ENCODE data around the gene PAPPA2.

The PAPPA2 gene

GRCh38 chr1:176638713-176639526 is 175.9 kb downstream of the PAPPA2 start:
- H3K9me3 ChIP-seq (ENCODE audit: control insufficient read depth, insufficient read depth, low read depth, low read length) = no peaks in the 10 kb centered on the region
- no peaks in the 10 kb centered on the region for H3K36me3 ChIP-seq (ENCODE audit: control insufficient read depth, insufficient read depth, low read length)
- no peak overlapping the region for H3K27ac ChIP-seq (ENCODE audit: low read depth, low read length)
- H3K4me3 ChIP-seq (ENCODE audit: low read depth, low read length) = no peak overlapping the region
- no peak overlapping the region for H3K9ac ChIP-seq (ENCODE audit: low read length)
- H3K4me1 ChIP-seq (ENCODE audit: control insufficient read depth, insufficient read depth, low read length) = no peaks in the 10 kb centered on the region; the same call in 1 of the 2 replicates
- no peaks in the 10 kb centered on the region for H3K27me3 ChIP-seq (ENCODE audit: control insufficient read depth, insufficient read depth, low read length)

GRCh38 chr1:176643536-176643935 is 180.6 kb downstream of the PAPPA2 start:
- H3K27ac ChIP-seq (ENCODE audit: low read depth, low read length) = no peak overlapping the region
- H3K9me3 ChIP-seq (ENCODE audit: control insufficient read depth, insufficient read depth, low read depth, low read length) = no peaks in the 10 kb centered on the region
- H3K27me3 ChIP-seq (ENCODE audit: control insufficient read depth, insufficient read depth, low read length) = no peaks in the 10 kb centered on the region
- H3K9ac ChIP-seq (ENCODE audit: low read length) = no peak overlapping the region
- H3K36me3 ChIP-seq (ENCODE audit: control insufficient read depth, insufficient read depth, low read length) = no peaks in the 10 kb centered on the region
- H3K4me3 ChIP-seq (ENCODE audit: low read depth, low read length) = no peak overlapping the region
- H3K4me1 ChIP-seq (ENCODE audit: control insufficient read depth, insufficient read depth, low read length) = no peaks in the 10 kb centered on the region; the same call in 1 of the 2 replicates

GRCh38 chr1:176648556-176648955 is 185.6 kb downstream of the PAPPA2 start:
- Histone ChIP-seq H3K9ac (ENCODE audit: low read length) (no peak overlapping the region), H3K27me3 (ENCODE audit: control insufficient read depth, insufficient read depth, low read length) (no peaks in the 10 kb centered on the region), H3K4me1 (ENCODE audit: control insufficient read depth, insufficient read depth, low read length) (no peaks in the 10 kb centered on the region), H3K36me3 (ENCODE audit: control insufficient read depth, insufficient read depth, low read length) (no peaks in the 10 kb centered on the region), H3K27ac (ENCODE audit: low read depth, low read length) (no peak overlapping the region), H3K4me3 (ENCODE audit: low read depth, low read length) (no peak overlapping the region), H3K9me3 (ENCODE audit: control insufficient read depth, insufficient read depth, low read depth, low read length) (no peaks in the 10 kb centered on the region)

- Histone ChIP-seq H3K36me3 (ENCODE audit: control insufficient read depth, insufficient read depth, low read length) (no peaks in the 10 kb centered on the region), H3K4me1 (ENCODE audit: control insufficient read depth, insufficient read depth, low read length) (peaks cover 2% of the 10 kb centered on the region; the same call in 1 of the 2 replicates), H3K27me3 (ENCODE audit: control insufficient read depth, insufficient read depth, low read length) (no peaks in the 10 kb centered on the region), H3K9me3 (ENCODE audit: control insufficient read depth, insufficient read depth, low read depth, low read length) (no peaks in the 10 kb centered on the region), H3K9ac (ENCODE audit: low read length) (no peak overlapping the region), H3K4me3 (ENCODE audit: low read depth, low read length) (no peak overlapping the region), H3K27ac (ENCODE audit: low read depth, low read length) (no peak overlapping the region)
Observed at GRCh38 chr1:176656257-176656995, 193.5 kb downstream of the PAPPA2 start.

- Histone ChIP-seq H3K9me3 (ENCODE audit: control insufficient read depth, insufficient read depth, low read depth, low read length) (no peaks in the 10 kb centered on the region), H3K9ac (ENCODE audit: low read length) (no peak overlapping the region), H3K4me3 (ENCODE audit: low read depth, low read length) (no peak overlapping the region), H3K27me3 (ENCODE audit: control insufficient read depth, insufficient read depth, low read length) (no peaks in the 10 kb centered on the region), H3K27ac (ENCODE audit: low read depth, low read length) (no peak overlapping the region), H3K36me3 (ENCODE audit: control insufficient read depth, insufficient read depth, low read length) (no peaks in the 10 kb centered on the region), H3K4me1 (ENCODE audit: control insufficient read depth, insufficient read depth, low read length) (no peaks in the 10 kb centered on the region)
Observed at GRCh38 chr1:176669782-176670181, 206.8 kb downstream of the PAPPA2 start.

GRCh38 chr1:176670853-176671252 is 207.9 kb downstream of the PAPPA2 start:
- no peaks in the 10 kb centered on the region for H3K4me1 ChIP-seq (ENCODE audit: control insufficient read depth, insufficient read depth, low read length)
- H3K4me3 ChIP-seq (ENCODE audit: low read depth, low read length) = no peak overlapping the region
- no peaks in the 10 kb centered on the region for H3K9me3 ChIP-seq (ENCODE audit: control insufficient read depth, insufficient read depth, low read depth, low read length)
- no peaks in the 10 kb centered on the region for H3K27me3 ChIP-seq (ENCODE audit: control insufficient read depth, insufficient read depth, low read length)
- H3K36me3 ChIP-seq (ENCODE audit: control insufficient read depth, insufficient read depth, low read length) = no peaks in the 10 kb centered on the region
- no peak overlapping the region for H3K27ac ChIP-seq (ENCODE audit: low read depth, low read length)
- H3K9ac ChIP-seq (ENCODE audit: low read length) = no peak overlapping the region

- Histone ChIP-seq H3K9me3 (ENCODE audit: control insufficient read depth, insufficient read depth, low read depth, low read length) (no peaks in the 10 kb centered on the region), H3K27ac (ENCODE audit: low read depth, low read length) (no peak overlapping the region), H3K27me3 (ENCODE audit: control insufficient read depth, insufficient read depth, low read length) (no peaks in the 10 kb centered on the region), H3K4me3 (ENCODE audit: low read depth, low read length) (no peak overlapping the region), H3K4me1 (ENCODE audit: control insufficient read depth, insufficient read depth, low read length) (no peaks in the 10 kb centered on the region), H3K36me3 (ENCODE audit: control insufficient read depth, insufficient read depth, low read length) (no peaks in the 10 kb centered on the region), H3K9ac (ENCODE audit: low read length) (no peak overlapping the region)
Observed at GRCh38 chr1:176682830-176683535, 220.0 kb downstream of the PAPPA2 start.

GRCh38 chr1:176691251-176692228 is 228.6 kb downstream of the PAPPA2 start:
- no peaks in the 10 kb centered on the region for H3K36me3 ChIP-seq (ENCODE audit: control insufficient read depth, insufficient read depth, low read length)
- H3K27me3 ChIP-seq (ENCODE audit: control insufficient read depth, insufficient read depth, low read length) = no peaks in the 10 kb centered on the region
- H3K9ac ChIP-seq (ENCODE audit: low read length) = no peak overlapping the region
- no peak overlapping the region for H3K4me3 ChIP-seq (ENCODE audit: low read depth, low read length)
- H3K9me3 ChIP-seq (ENCODE audit: control insufficient read depth, insufficient read depth, low read depth, low read length) = no peaks in the 10 kb centered on the region
- peaks cover 14% of the 10 kb centered on the region; the same call in 1 of the 2 replicates for H3K4me1 ChIP-seq (ENCODE audit: control insufficient read depth, insufficient read depth, low read length)
- no peak overlapping the region for H3K27ac ChIP-seq (ENCODE audit: low read depth, low read length)

GRCh38 chr1:176692431-176692830 is 229.5 kb downstream of the PAPPA2 start:
- Histone ChIP-seq H3K9me3 (ENCODE audit: control insufficient read depth, insufficient read depth, low read depth, low read length) (no peaks in the 10 kb centered on the region), H3K9ac (ENCODE audit: low read length) (no peak overlapping the region), H3K27me3 (ENCODE audit: control insufficient read depth, insufficient read depth, low read length) (no peaks in the 10 kb centered on the region), H3K27ac (ENCODE audit: low read depth, low read length) (no peak overlapping the region), H3K36me3 (ENCODE audit: control insufficient read depth, insufficient read depth, low read length) (no peaks in the 10 kb centered on the region), H3K4me1 (ENCODE audit: control insufficient read depth, insufficient read depth, low read length) (peaks cover 14% of the 10 kb centered on the region; the same call in 1 of the 2 replicates), H3K4me3 (ENCODE audit: low read depth, low read length) (no peak overlapping the region)

- Histone ChIP-seq H3K36me3 (ENCODE audit: control insufficient read depth, insufficient read depth, low read length) (no peaks in the 10 kb centered on the region), H3K9ac (ENCODE audit: low read length) (no peak overlapping the region), H3K27ac (ENCODE audit: low read depth, low read length) (no peak overlapping the region), H3K4me3 (ENCODE audit: low read depth, low read length) (no peak overlapping the region), H3K4me1 (ENCODE audit: control insufficient read depth, insufficient read depth, low read length) (peaks cover 14% of the 10 kb centered on the region; the same call in 1 of the 2 replicates), H3K9me3 (ENCODE audit: control insufficient read depth, insufficient read depth, low read depth, low read length) (no peaks in the 10 kb centered on the region), H3K27me3 (ENCODE audit: control insufficient read depth, insufficient read depth, low read length) (no peaks in the 10 kb centered on the region)
Observed at GRCh38 chr1:176692988-176693696, 230.2 kb downstream of the PAPPA2 start.

Measured in HUES6 (cell line).